ENCODE results near the gene CNTNAP4.
A peak's percentile ranks its signal among the peaks of the same experiment; 100 is the strongest.

The CNTNAP4 gene

GRCh38 chr16:76276745-76277438 lies at the start of gene CNTNAP4:
TSS of gene CNTNAP4 (plus strand) at chr16:76277401. CDS start at chr16:76277663, 262 bp downstream.
- DNase-seq = no peak

GRCh38 chr16:76228546-76229146 lies 48.6 kb upstream of the CNTNAP4 start:
- DNase-seq = no peak

GRCh38 chr16:76232704-76233103 lies 44.5 kb upstream of the CNTNAP4 start:
- DNase-seq = no peak

GRCh38 chr16:76235025-76235424 lies 42.2 kb upstream of the CNTNAP4 start:
- no peak for DNase-seq

- DNase-seq = no peak
Measured at GRCh38 chr16:76235426-76235825, 41.8 kb upstream of the CNTNAP4 start.

DNA sequence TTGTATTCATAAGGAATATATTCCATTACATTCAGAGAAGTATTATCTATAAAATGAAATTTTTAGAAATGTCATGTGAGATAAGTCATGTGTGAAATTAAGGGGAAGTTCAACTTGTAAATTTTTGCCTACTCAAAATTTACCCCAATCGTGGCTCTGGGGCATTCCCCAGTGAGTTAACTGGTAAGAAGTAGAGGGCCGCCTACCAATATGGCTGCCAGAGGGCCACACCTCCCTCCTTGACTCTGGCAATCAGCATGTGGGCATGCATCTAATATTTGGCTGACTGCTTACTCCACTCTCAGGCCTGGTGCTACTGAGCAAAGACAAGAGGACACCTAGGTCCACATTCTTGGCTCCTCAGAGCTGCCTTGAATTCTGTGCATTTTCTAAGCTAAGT lies 39.7 kb upstream of the CNTNAP4 start:
- DNase-seq = no peak

DNA sequence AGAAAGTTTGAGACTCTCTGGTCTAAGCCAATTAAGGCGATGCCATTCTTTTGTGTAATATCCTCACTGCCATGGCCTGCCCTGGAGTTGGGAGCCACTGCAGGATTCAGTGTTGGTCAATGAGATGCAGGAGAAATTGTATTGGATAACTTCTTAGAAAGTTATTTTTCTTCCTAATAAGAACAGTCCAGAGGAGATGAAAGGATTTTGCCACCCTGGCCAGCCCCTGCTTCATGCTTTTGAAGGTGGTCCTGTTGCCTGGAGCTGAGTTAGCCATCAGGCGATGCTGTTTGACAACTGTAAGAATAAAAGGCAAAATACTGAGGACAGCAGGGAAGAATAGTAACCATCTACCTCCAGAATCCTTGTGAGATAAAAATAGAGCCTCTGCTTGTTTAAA lies 35.4 kb upstream of the CNTNAP4 start:
- no peak for DNase-seq

- DNase-seq = no peak
Measured at GRCh38 chr16:76243620-76244019, 33.6 kb upstream of the CNTNAP4 start.

GRCh38 chr16:76246587-76246986 lies 30.6 kb upstream of the CNTNAP4 start:
- DNase-seq = no peak

DNA sequence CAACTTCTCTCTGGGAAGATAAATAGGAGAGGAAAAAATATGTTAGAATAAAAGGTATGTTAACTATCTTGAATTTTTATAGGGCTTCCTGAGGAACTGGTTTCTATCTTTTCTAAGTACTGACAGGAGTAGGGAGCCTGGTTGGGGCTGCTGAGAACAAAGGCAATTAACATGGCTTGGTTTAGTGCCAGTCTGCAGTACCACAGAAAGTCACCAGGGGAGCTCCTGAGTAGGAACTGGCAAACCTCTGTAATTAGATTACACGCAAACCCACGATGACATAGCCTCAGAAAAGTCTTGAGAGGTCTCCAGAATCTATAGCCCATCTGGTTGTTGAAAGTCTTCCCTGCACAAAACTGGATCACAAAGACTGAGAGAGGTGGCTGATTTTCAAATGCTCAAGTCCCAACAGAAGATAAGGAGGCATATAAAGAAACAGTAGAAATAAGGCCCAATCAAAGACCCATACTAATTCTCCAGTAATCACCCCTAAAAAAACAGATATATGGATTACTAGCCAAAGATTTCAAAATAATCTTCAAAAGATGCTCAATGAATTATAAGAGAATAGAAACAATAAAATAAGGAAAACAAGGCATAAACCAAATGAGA lies 11.7 kb upstream of the CNTNAP4 start:
- peak; percentile 49 for DNase-seq

GRCh38 chr16:76268824-76269223 lies 8.4 kb upstream of the CNTNAP4 start:
- DNase-seq = no peak

GRCh38 chr16:76277460-76278030 lies 344 bp downstream of the CNTNAP4 start:
- DNase-seq = no peak

GRCh38 chr16:76278086-76278485 lies 885 bp downstream of the CNTNAP4 start:
- no peak for DNase-seq

DNA sequence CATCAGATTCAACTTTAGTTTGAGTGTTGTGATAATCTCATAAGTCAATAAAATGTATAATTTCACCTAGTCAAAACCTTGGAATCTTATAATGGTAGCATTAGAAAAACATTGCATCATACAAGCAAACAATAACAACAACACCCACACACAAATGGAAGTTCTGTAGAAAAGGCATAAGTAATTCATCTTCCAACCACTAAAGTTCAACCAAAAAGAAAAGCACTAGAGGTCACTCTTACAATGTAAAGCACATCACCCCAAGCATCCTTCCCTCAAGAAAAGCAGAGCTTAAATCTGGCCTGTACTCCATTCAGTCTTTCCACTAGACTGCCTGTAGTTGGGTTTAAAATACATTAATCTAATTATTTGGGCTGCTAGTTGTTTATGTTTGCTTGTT lies 1.8 kb downstream of the CNTNAP4 start:
- no peak for DNase-seq

- DNase-seq = no peak
Measured at GRCh38 chr16:76280421-76281215, 3.4 kb downstream of the CNTNAP4 start.

GRCh38 chr16:76287466-76287865 lies 10.3 kb downstream of the CNTNAP4 start:
- no peak for DNase-seq

GRCh38 chr16:76292218-76292617 lies 15.0 kb downstream of the CNTNAP4 start:
- no peak for DNase-seq

DNA sequence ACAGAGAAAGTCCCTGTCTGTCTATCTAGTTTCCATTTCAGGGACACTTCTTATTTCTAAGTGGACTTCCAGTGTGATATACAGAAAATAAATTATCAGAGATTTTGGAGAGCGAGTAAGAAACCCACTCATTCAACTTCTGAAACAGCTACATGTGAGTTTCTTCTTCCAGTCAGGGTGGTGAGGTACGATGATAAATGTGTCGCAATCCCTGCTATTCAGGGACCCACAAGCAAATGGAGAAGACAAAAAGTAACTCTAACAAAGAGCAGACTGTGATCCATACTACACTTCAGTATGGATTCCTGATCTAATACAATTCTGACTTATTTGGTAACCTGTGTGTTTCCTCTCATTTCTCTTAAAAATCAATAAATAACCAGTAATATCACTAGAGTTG lies 16.8 kb downstream of the CNTNAP4 start:
- DNase-seq = no peak

- no peak for DNase-seq
Measured at GRCh38 chr16:76294396-76295214, 17.4 kb downstream of the CNTNAP4 start.

GRCh38 chr16:76297941-76298340 lies 20.7 kb downstream of the CNTNAP4 start:
- DNase-seq = no peak

DNA sequence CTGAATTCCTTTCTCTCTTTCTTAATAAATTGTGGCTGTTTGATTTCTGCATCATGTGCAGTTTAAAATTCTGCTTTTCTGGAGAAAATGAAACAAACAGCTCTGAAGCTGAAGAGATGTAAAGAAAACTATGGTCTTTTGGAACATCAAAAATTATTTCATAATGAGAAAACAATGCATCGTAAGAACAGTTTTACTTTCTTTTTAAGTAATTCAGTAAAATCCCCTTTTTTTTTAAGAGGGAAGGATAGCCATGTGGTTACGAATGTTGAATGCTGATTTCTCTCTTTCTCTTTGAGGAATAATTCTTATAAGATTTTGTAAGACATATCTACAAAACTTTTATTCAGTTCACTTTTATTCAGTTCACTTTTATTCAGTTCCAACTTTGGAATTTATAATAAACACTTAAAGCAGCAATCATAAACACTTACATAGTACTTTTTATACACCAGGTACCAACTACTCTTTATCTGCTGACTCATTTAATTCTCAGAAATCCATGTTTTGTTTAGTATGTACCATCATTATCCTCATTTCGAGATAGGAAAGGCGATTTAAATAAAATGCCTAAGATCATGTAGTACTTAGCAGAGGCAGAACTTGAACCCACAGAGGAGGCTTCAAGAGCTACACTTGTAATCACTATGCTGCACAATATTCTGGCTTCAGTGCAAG lies 26.6 kb downstream of the CNTNAP4 start:
- no peak for DNase-seq

All from activated CD8-positive, alpha-beta memory T cell treated with anti-CD3 and anti-CD28 coated beads, Interleukin-2, amount 50 U/mL, for 48 hours (primary cell).